Measurements from ENCODE around the gene LYSMD4. TPM values are rescaled to one million over a fixed set of nuclear protein-coding genes. Genes with fewer than 3 reads are reported as not detected.

Gene LYSMD4
- total RNA-seq, 1 donor = 9.0 TPM

GRCh38 chr15:99718421-99718820 lies 14.8 kb downstream of the LYSMD4 start:
- no peak for TF ChIP-seq CTCF (IDR thresholded peaks at IDR 0.05; ENCODE audit: insufficient read depth, low read length)
- no peak overlapping the region for H3K4me3 ChIP-seq (ENCODE audit: low read depth, low read length)
- DNase-seq (ENCODE audit: low read depth) = no peak

DNA sequence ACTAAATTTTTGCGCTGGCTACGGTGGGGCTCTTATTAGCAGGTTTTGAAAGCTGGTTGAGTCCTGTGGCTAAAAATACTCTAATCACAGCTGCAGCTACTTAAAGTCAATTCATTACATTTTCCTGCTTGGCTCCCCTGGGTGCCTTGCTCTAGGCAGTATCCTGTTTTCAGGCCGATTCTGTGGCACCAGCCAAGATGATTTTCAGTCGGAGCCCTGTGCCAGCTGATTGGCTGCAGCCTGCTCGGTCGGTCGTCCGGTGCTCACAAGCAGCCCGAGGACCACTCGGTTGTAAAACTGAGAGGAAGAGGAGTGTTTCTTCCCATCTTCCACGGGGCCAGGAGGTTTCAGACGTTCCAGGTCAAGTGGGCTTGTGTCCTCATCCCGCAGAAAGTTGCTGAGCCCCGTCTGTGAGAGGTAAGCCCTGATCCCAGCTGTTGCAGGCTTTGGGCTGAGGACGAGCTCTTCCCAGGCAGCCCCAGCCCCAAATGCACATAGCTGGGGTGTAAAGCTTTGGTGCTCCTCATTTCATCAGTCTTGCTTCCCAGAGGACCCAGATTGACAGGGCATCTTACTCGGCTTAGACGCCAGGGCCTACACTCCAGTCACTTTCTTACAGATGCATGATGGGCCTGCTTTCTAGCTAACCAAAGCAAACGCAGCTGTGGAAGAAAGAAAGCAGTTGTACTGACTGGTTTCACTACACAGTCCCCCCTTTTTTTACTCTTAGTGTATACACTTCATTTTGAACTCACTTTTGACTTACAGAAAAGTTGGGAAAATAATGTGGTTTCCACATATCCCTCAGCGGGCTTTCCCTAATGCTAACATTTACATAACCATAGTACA lies 15.9 kb downstream of the LYSMD4 start:
- TF ChIP-seq CTCF (IDR thresholded peaks at IDR 0.05; ENCODE audit: insufficient read depth, low read length) = no peak
- H3K4me3 ChIP-seq (ENCODE audit: low read depth, low read length) = no peak overlapping the region
- DNase-seq (ENCODE audit: low read depth) = peak; percentile 51

- TF ChIP-seq CTCF (IDR thresholded peaks at IDR 0.05; ENCODE audit: insufficient read depth, low read length) = no peak
- DNase-seq (ENCODE audit: low read depth) = no peak
Observed at GRCh38 chr15:99716540-99717095, 16.6 kb downstream of the LYSMD4 start.

GRCh38 chr15:99712415-99712814 lies 20.8 kb downstream of the LYSMD4 start:
- no peak for TF ChIP-seq CTCF (IDR thresholded peaks at IDR 0.05; ENCODE audit: insufficient read depth, low read length)
- H3K4me3 ChIP-seq (ENCODE audit: low read depth, low read length) = no peak overlapping the region
- DNase-seq (ENCODE audit: low read depth) = no peak

More at GRCh38 chr15:99716540-99717095, 16.6 kb downstream of the LYSMD4 start:
- no peak overlapping the region for H3K4me3 ChIP-seq (ENCODE audit: low read depth, low read length)

DNA sequence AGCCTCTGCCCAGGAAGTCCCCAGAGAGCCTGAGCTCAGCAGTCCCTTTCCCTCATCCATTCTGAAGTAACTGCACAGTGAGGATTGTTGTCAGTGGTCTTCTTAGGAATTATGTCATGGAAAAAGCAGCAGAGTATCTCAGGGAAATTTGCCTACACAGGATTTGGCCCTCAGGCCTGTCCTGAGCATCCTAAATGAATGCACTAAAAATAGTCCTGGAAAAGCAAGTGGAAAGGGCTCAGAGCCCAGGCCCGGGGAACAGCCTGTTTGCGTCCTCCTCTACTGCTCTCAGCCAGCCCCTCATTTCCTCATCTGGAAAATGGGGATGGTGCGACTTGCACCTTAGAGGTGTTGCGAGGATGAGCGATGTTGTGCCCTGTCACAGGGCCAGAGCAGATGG lies 21.6 kb downstream of the LYSMD4 start:
- H3K4me3 ChIP-seq (ENCODE audit: low read depth, low read length) = no peak overlapping the region
- no peak for TF ChIP-seq CTCF (IDR thresholded peaks at IDR 0.05; ENCODE audit: insufficient read depth, low read length)
- no peak for DNase-seq (ENCODE audit: low read depth)

- DNase-seq (ENCODE audit: low read depth) = no peak
- no peak overlapping the region for H3K4me3 ChIP-seq (ENCODE audit: low read depth, low read length)
- TF ChIP-seq CTCF (IDR thresholded peaks at IDR 0.05; ENCODE audit: insufficient read depth, low read length) = no peak
Observed at GRCh38 chr15:99709243-99709986, 23.8 kb downstream of the LYSMD4 start.
